Measurements from ENCODE around the gene ADAM22. TPM values are rescaled to one million over a fixed set of nuclear protein-coding genes. Genes with fewer than 3 reads are reported as not detected.
"Not testable (repeated sequence)": the region's sequence is repeated elsewhere in the genome, so short reads cannot be mapped to it uniquely, and the experiment has no call there.

Gene ADAM22
- total and polyA plus RNA-seq, 7 experiments from 2014 or later: 0.79 to 7.1 (median 2.5) TPM

GRCh38 chr7:88155756-88156155, 221.7 kb downstream of the ADAM22 start:
- Mint-ChIP-seq H3K27ac (no peak overlapping the region), H3K27me3 (no peaks in the 10 kb centered on the region), H3K4me3 (no peak overlapping the region), H3K4me1 (no peaks in the 10 kb centered on the region), H3K36me3 (peaks cover 0 to 70% (median 51%) of the 10 kb centered on the region in 5 donors), H3K9me3 (peaks cover 8 to 36% (median 16%) of the 10 kb centered on the region in 11 donors)
- Histone ChIP-seq H3K27me3 (ENCODE audit: control insufficient read depth in 2 of 2, insufficient read depth in 2 of 2, low read length in 2 of 2) (no peaks in the 10 kb centered on the region), H3K9me3 (ENCODE audit: control insufficient read depth in 2 of 3, low read length in 3 of 3) (no peaks in the 10 kb centered on the region), H3K36me3 (ENCODE audit: control insufficient read depth in 2 of 3, insufficient read depth in 3 of 3, low read length in 3 of 3) (no peaks in the 10 kb centered on the region), H3K4me3 (ENCODE audit: low read length) (no peak overlapping the region), H3K27ac (ENCODE audit: low read depth, low read length) (no peak overlapping the region), H3K4me1 (ENCODE audit: control insufficient read depth in 2 of 2, insufficient read depth in 2 of 2, low read length in 2 of 2) (no peaks in the 10 kb centered on the region)
- CTCF ChIA-PET: no interaction called here
- intact Hi-C loops (cut with micrococcal nuclease): no loop called here
- POLR2A ChIA-PET: no interaction called here
- DNase-seq: no peak
- no peak for ATAC-seq

- no peaks in the 10 kb centered on the region for H3K4me1 Mint-ChIP-seq
- Histone ChIP-seq H3K9me3 (ENCODE audit: control insufficient read depth in 2 of 3, low read length in 3 of 3) (no peaks in the 10 kb centered on the region), H3K27ac (ENCODE audit: low read depth, low read length) (no peak overlapping the region), H3K4me3 (ENCODE audit: low read length) (no peak overlapping the region), H3K36me3 (ENCODE audit: control insufficient read depth in 2 of 3, insufficient read depth in 3 of 3, low read length in 3 of 3) (no peaks in the 10 kb centered on the region), H3K4me1 (ENCODE audit: control insufficient read depth in 2 of 2, insufficient read depth in 2 of 2, low read length in 2 of 2) (no peaks in the 10 kb centered on the region), H3K27me3 (ENCODE audit: control insufficient read depth in 2 of 2, insufficient read depth in 2 of 2, low read length in 2 of 2) (no peaks in the 10 kb centered on the region)
- H3K36me3 Mint-ChIP-seq: peaks cover 0 to 64% (median 46%) of the 10 kb centered on the region in 5 donors
- H3K9me3 Mint-ChIP-seq: peaks cover 8 to 36% (median 16%) of the 10 kb centered on the region in 11 donors
- no peak overlapping the region for H3K4me3 Mint-ChIP-seq
- CTCF ChIA-PET: no interaction called here
- DNase-seq (no peak), ATAC-seq (no peak)
- no peak overlapping the region for H3K27ac Mint-ChIP-seq
- no peaks in the 10 kb centered on the region for H3K27me3 Mint-ChIP-seq
- intact Hi-C loops (cut with micrococcal nuclease): no loop called here
- POLR2A ChIA-PET: no interaction called here
Measured at GRCh38 chr7:88156356-88156755, 222.3 kb downstream of the ADAM22 start.

- H3K4me1 ChIP-seq (ENCODE audit: control insufficient read depth in 2 of 2, insufficient read depth in 2 of 2, low read length in 2 of 2); POLR2A ChIA-PET; intact Hi-C loops (cut with micrococcal nuclease); DNase-seq; H3K27ac ChIP-seq (ENCODE audit: low read depth, low read length); H3K9me3 ChIP-seq (ENCODE audit: control insufficient read depth in 2 of 3, low read length in 3 of 3); H3K4me3 ChIP-seq (ENCODE audit: low read length); H3K27me3 Mint-ChIP-seq; H3K4me3 Mint-ChIP-seq; H3K36me3 ChIP-seq (ENCODE audit: control insufficient read depth in 2 of 3, insufficient read depth in 3 of 3, low read length in 3 of 3); H3K27ac Mint-ChIP-seq; CTCF ChIA-PET; H3K4me1 Mint-ChIP-seq; ATAC-seq; H3K27me3 ChIP-seq (ENCODE audit: control insufficient read depth in 2 of 2, insufficient read depth in 2 of 2, low read length in 2 of 2): not testable (repeated sequence)
- H3K36me3 Mint-ChIP-seq: peaks cover 0 to 46% (median 32%) of the 10 kb centered on the region in 5 donors
- H3K9me3 Mint-ChIP-seq: peaks cover 10 to 36% (median 16%) of the 10 kb centered on the region in 11 donors
Measured at GRCh38 chr7:88159741-88160140, 225.7 kb downstream of the ADAM22 start.

GRCh38 chr7:88165697-88166096, 231.6 kb downstream of the ADAM22 start:
- no peak for DNase-seq
- H3K27ac Mint-ChIP-seq: no peak overlapping the region
- no peak overlapping the region for H3K27ac ChIP-seq (ENCODE audit: low read depth, low read length)
- H3K4me1 ChIP-seq (ENCODE audit: control insufficient read depth in 2 of 2, insufficient read depth in 2 of 2, low read length in 2 of 2): no peaks in the 10 kb centered on the region
- peak; percentile 61 for ATAC-seq
- H3K27me3 ChIP-seq (ENCODE audit: control insufficient read depth in 2 of 2, insufficient read depth in 2 of 2, low read length in 2 of 2): no peaks in the 10 kb centered on the region
- H3K9me3 Mint-ChIP-seq: peaks cover 0 to 10% (median 0%) of the 10 kb centered on the region in 11 donors
- H3K9me3 ChIP-seq (ENCODE audit: control insufficient read depth in 2 of 3, low read length in 3 of 3): no peaks in the 10 kb centered on the region
- no peaks in the 10 kb centered on the region for H3K27me3 Mint-ChIP-seq
- no peak overlapping the region for H3K4me3 Mint-ChIP-seq
- intact Hi-C loops (cut with micrococcal nuclease): no loop called here
- no peak overlapping the region for H3K4me3 ChIP-seq (ENCODE audit: low read length)
- ChIA-PET POLR2A (no interaction called here), CTCF (interaction anchor here (0.8 kb wide), 1 partner anchor 876 kb away, joined by 4 read pairs; no protein-coding TSS in a partner anchor)
- H3K36me3 ChIP-seq (ENCODE audit: control insufficient read depth in 2 of 3, insufficient read depth in 3 of 3, low read length in 3 of 3): no peaks in the 10 kb centered on the region
- peaks cover 0 to 3% (median 0%) of the 10 kb centered on the region in 7 donors for H3K4me1 Mint-ChIP-seq
- no peaks in the 10 kb centered on the region for H3K36me3 Mint-ChIP-seq

- Histone ChIP-seq H3K9me3 (ENCODE audit: control insufficient read depth in 2 of 3, low read length in 3 of 3) (no peaks in the 10 kb centered on the region), H3K27ac (ENCODE audit: low read depth, low read length) (no peak overlapping the region), H3K36me3 (ENCODE audit: control insufficient read depth in 2 of 3, insufficient read depth in 3 of 3, low read length in 3 of 3) (no peaks in the 10 kb centered on the region), H3K27me3 (ENCODE audit: control insufficient read depth in 2 of 2, insufficient read depth in 2 of 2, low read length in 2 of 2) (no peaks in the 10 kb centered on the region), H3K4me1 (ENCODE audit: control insufficient read depth in 2 of 2, insufficient read depth in 2 of 2, low read length in 2 of 2) (no peaks in the 10 kb centered on the region), H3K4me3 (ENCODE audit: low read length) (no peak overlapping the region)
- H3K27ac Mint-ChIP-seq: peak overlapping the region in 1 of 9 donors; percentile 5
- H3K9me3 Mint-ChIP-seq: no peaks in the 10 kb centered on the region
- no peak overlapping the region for H3K4me3 Mint-ChIP-seq
- H3K36me3 Mint-ChIP-seq: no peaks in the 10 kb centered on the region
- ChIA-PET POLR2A (no interaction called here), CTCF (no interaction called here)
- ATAC-seq: no peak
- DNase-seq: no peak
- no peaks in the 10 kb centered on the region for H3K27me3 Mint-ChIP-seq
- intact Hi-C loops (cut with micrococcal nuclease): no loop called here
- H3K4me1 Mint-ChIP-seq: peaks cover 0 to 3% (median 0%) of the 10 kb centered on the region in 7 donors
Measured at GRCh38 chr7:88167223-88167622, 233.2 kb downstream of the ADAM22 start.

GRCh38 chr7:88167721-88168120, 233.7 kb downstream of the ADAM22 start:
- no peaks in the 10 kb centered on the region for H3K36me3 Mint-ChIP-seq
- H3K27me3 Mint-ChIP-seq: no peaks in the 10 kb centered on the region
- no peak overlapping the region for H3K4me3 Mint-ChIP-seq
- ATAC-seq (no peak), DNase-seq (no peak)
- no peaks in the 10 kb centered on the region for H3K36me3 ChIP-seq (ENCODE audit: control insufficient read depth in 2 of 3, insufficient read depth in 3 of 3, low read length in 3 of 3)
- CTCF ChIA-PET: no interaction called here
- H3K27me3 ChIP-seq (ENCODE audit: control insufficient read depth in 2 of 2, insufficient read depth in 2 of 2, low read length in 2 of 2): no peaks in the 10 kb centered on the region
- peaks cover 0 to 3% (median 0%) of the 10 kb centered on the region in 7 donors for H3K4me1 Mint-ChIP-seq
- no peaks in the 10 kb centered on the region for H3K9me3 ChIP-seq (ENCODE audit: control insufficient read depth in 2 of 3, low read length in 3 of 3)
- H3K4me1 ChIP-seq (ENCODE audit: control insufficient read depth in 2 of 2, insufficient read depth in 2 of 2, low read length in 2 of 2): no peaks in the 10 kb centered on the region
- H3K27ac ChIP-seq (ENCODE audit: low read depth, low read length): no peak overlapping the region
- POLR2A ChIA-PET: no interaction called here
- intact Hi-C loops (cut with micrococcal nuclease): loop anchor here in 1 of 2 donors (2.0 kb wide), 1 partner anchor 661 kb away; no protein-coding TSS in a partner anchor
- no peaks in the 10 kb centered on the region for H3K9me3 Mint-ChIP-seq
- no peak overlapping the region for H3K27ac Mint-ChIP-seq
- H3K4me3 ChIP-seq (ENCODE audit: low read length): no peak overlapping the region

GRCh38 chr7:88169717-88170320, 235.8 kb downstream of the ADAM22 start:
- H3K9me3 Mint-ChIP-seq: no peaks in the 10 kb centered on the region
- H3K4me3 Mint-ChIP-seq: no peak overlapping the region
- peaks cover 0 to 3% (median 0%) of the 10 kb centered on the region in 7 donors for H3K4me1 Mint-ChIP-seq
- ChIA-PET POLR2A (no interaction called here), CTCF (interaction anchor here (0.7 to 1.0 kb wide), 2 partner anchors 20 to 356 kb away, joined by 3 to 4 read pairs; no protein-coding TSS in a partner anchor)
- intact Hi-C loops (cut with micrococcal nuclease): loop anchor here (1.0 to 2.0 kb wide), 2 partner anchors 372 to 663 kb away; no protein-coding TSS in a partner anchor
- no peak overlapping the region for H3K4me3 ChIP-seq (ENCODE audit: low read length)
- H3K27me3 Mint-ChIP-seq: no peaks in the 10 kb centered on the region
- no peaks in the 10 kb centered on the region for H3K36me3 ChIP-seq (ENCODE audit: control insufficient read depth in 2 of 3, insufficient read depth in 3 of 3, low read length in 3 of 3)
- H3K9me3 ChIP-seq (ENCODE audit: control insufficient read depth in 2 of 3, low read length in 3 of 3): no peaks in the 10 kb centered on the region
- H3K27ac ChIP-seq (ENCODE audit: low read depth, low read length): no peak overlapping the region
- no peaks in the 10 kb centered on the region for H3K27me3 ChIP-seq (ENCODE audit: control insufficient read depth in 2 of 2, insufficient read depth in 2 of 2, low read length in 2 of 2)
- DNase-seq: peak in 3 of 9 donors; percentile 1 to 5 (median 2)
- no peak overlapping the region for H3K27ac Mint-ChIP-seq
- no peaks in the 10 kb centered on the region for H3K4me1 ChIP-seq (ENCODE audit: control insufficient read depth in 2 of 2, insufficient read depth in 2 of 2, low read length in 2 of 2)
- no peak for ATAC-seq
- H3K36me3 Mint-ChIP-seq: no peaks in the 10 kb centered on the region
